ENCODE data around the gene SLC47A2.

Gene SLC47A2

GRCh38 chr17:19714542-19715411 lies 1.6 kb downstream of the SLC47A2 start:
- Histone ChIP-seq H3K4me1 (ENCODE audit: control insufficient read depth, insufficient read depth, low read length) (peaks cover 16% of the 10 kb centered on the region; the same call in 1 of the 2 replicates), H3K9me3 (ENCODE audit: control insufficient read depth, insufficient read depth, low read depth, low read length) (no peaks in the 10 kb centered on the region), H3K36me3 (ENCODE audit: control insufficient read depth, insufficient read depth, low read length) (no peaks in the 10 kb centered on the region), H3K27me3 (ENCODE audit: control insufficient read depth, insufficient read depth, low read length) (no peaks in the 10 kb centered on the region), H3K9ac (ENCODE audit: low read length) (no peak overlapping the region), H3K27ac (ENCODE audit: low read depth, low read length) (no peak overlapping the region), H3K4me3 (ENCODE audit: low read depth, low read length) (no peak overlapping the region)

- Histone ChIP-seq H3K27ac (ENCODE audit: low read depth, low read length) (no peak overlapping the region), H3K9ac (ENCODE audit: low read length) (no peak overlapping the region), H3K27me3 (ENCODE audit: control insufficient read depth, insufficient read depth, low read length) (no peaks in the 10 kb centered on the region), H3K36me3 (ENCODE audit: control insufficient read depth, insufficient read depth, low read length) (no peaks in the 10 kb centered on the region), H3K4me3 (ENCODE audit: low read depth, low read length) (no peak overlapping the region), H3K4me1 (ENCODE audit: control insufficient read depth, insufficient read depth, low read length) (peaks cover 16% of the 10 kb centered on the region; the same call in 1 of the 2 replicates), H3K9me3 (ENCODE audit: control insufficient read depth, insufficient read depth, low read depth, low read length) (no peaks in the 10 kb centered on the region)
Measured at GRCh38 chr17:19713901-19714361, 2.5 kb downstream of the SLC47A2 start.

- Histone ChIP-seq H3K4me3 (ENCODE audit: low read depth, low read length) (no peak overlapping the region), H3K4me1 (ENCODE audit: control insufficient read depth, insufficient read depth, low read length) (peaks cover 14% of the 10 kb centered on the region; the same call in 1 of the 2 replicates), H3K27ac (ENCODE audit: low read depth, low read length) (no peak overlapping the region), H3K27me3 (ENCODE audit: control insufficient read depth, insufficient read depth, low read length) (no peaks in the 10 kb centered on the region), H3K9me3 (ENCODE audit: control insufficient read depth, insufficient read depth, low read depth, low read length) (no peaks in the 10 kb centered on the region), H3K9ac (ENCODE audit: low read length) (no peak overlapping the region), H3K36me3 (ENCODE audit: control insufficient read depth, insufficient read depth, low read length) (no peaks in the 10 kb centered on the region)
Measured at GRCh38 chr17:19713462-19713861, 2.9 kb downstream of the SLC47A2 start.

- H3K9ac ChIP-seq (ENCODE audit: low read length) = no peak overlapping the region
- no peak overlapping the region for H3K27ac ChIP-seq (ENCODE audit: low read depth, low read length)
- no peaks in the 10 kb centered on the region for H3K9me3 ChIP-seq (ENCODE audit: control insufficient read depth, insufficient read depth, low read depth, low read length)
- H3K4me1 ChIP-seq (ENCODE audit: control insufficient read depth, insufficient read depth, low read length) = peaks cover 6% of the 10 kb centered on the region; the same call in 1 of the 2 replicates
- no peaks in the 10 kb centered on the region for H3K36me3 ChIP-seq (ENCODE audit: control insufficient read depth, insufficient read depth, low read length)
- no peak overlapping the region for H3K4me3 ChIP-seq (ENCODE audit: low read depth, low read length)
- no peaks in the 10 kb centered on the region for H3K27me3 ChIP-seq (ENCODE audit: control insufficient read depth, insufficient read depth, low read length)
Measured at GRCh38 chr17:19712436-19713004, 3.9 kb downstream of the SLC47A2 start.

- Histone ChIP-seq H3K9ac (ENCODE audit: low read length) (no peak overlapping the region), H3K4me1 (ENCODE audit: control insufficient read depth, insufficient read depth, low read length) (peaks cover 17% of the 10 kb centered on the region), H3K36me3 (ENCODE audit: control insufficient read depth, insufficient read depth, low read length) (no peaks in the 10 kb centered on the region), H3K4me3 (ENCODE audit: low read depth, low read length) (no peak overlapping the region), H3K27ac (ENCODE audit: low read depth, low read length) (no peak overlapping the region), H3K9me3 (ENCODE audit: control insufficient read depth, insufficient read depth, low read depth, low read length) (no peaks in the 10 kb centered on the region), H3K27me3 (ENCODE audit: control insufficient read depth, insufficient read depth, low read length) (no peaks in the 10 kb centered on the region)
Measured at GRCh38 chr17:19709841-19710240, 6.5 kb downstream of the SLC47A2 start.

GRCh38 chr17:19708431-19709175 lies 7.8 kb downstream of the SLC47A2 start:
- Histone ChIP-seq H3K27ac (ENCODE audit: low read depth, low read length) (no peak overlapping the region), H3K9ac (ENCODE audit: low read length) (no peak overlapping the region), H3K27me3 (ENCODE audit: control insufficient read depth, insufficient read depth, low read length) (no peaks in the 10 kb centered on the region), H3K36me3 (ENCODE audit: control insufficient read depth, insufficient read depth, low read length) (no peaks in the 10 kb centered on the region), H3K4me1 (ENCODE audit: control insufficient read depth, insufficient read depth, low read length) (peaks cover 27% of the 10 kb centered on the region), H3K4me3 (ENCODE audit: low read depth, low read length) (no peak overlapping the region), H3K9me3 (ENCODE audit: control insufficient read depth, insufficient read depth, low read depth, low read length) (no peaks in the 10 kb centered on the region)

- Histone ChIP-seq H3K27ac (ENCODE audit: low read depth, low read length) (no peak overlapping the region), H3K4me3 (ENCODE audit: low read depth, low read length) (no peak overlapping the region), H3K36me3 (ENCODE audit: control insufficient read depth, insufficient read depth, low read length) (no peaks in the 10 kb centered on the region), H3K9me3 (ENCODE audit: control insufficient read depth, insufficient read depth, low read depth, low read length) (no peaks in the 10 kb centered on the region), H3K9ac (ENCODE audit: low read length) (no peak overlapping the region), H3K4me1 (ENCODE audit: control insufficient read depth, insufficient read depth, low read length) (peaks cover 35% of the 10 kb centered on the region), H3K27me3 (ENCODE audit: control insufficient read depth, insufficient read depth, low read length) (no peaks in the 10 kb centered on the region)
Measured at GRCh38 chr17:19707728-19708221, 8.6 kb downstream of the SLC47A2 start.

- Histone ChIP-seq H3K4me3 (ENCODE audit: low read depth, low read length) (no peak overlapping the region), H3K27ac (ENCODE audit: low read depth, low read length) (no peak overlapping the region), H3K4me1 (ENCODE audit: control insufficient read depth, insufficient read depth, low read length) (peaks cover 33% of the 10 kb centered on the region), H3K9me3 (ENCODE audit: control insufficient read depth, insufficient read depth, low read depth, low read length) (no peaks in the 10 kb centered on the region), H3K27me3 (ENCODE audit: control insufficient read depth, insufficient read depth, low read length) (no peaks in the 10 kb centered on the region), H3K36me3 (ENCODE audit: control insufficient read depth, insufficient read depth, low read length) (no peaks in the 10 kb centered on the region), H3K9ac (ENCODE audit: low read length) (no peak overlapping the region)
Measured at GRCh38 chr17:19706791-19707727, 9.3 kb downstream of the SLC47A2 start.

GRCh38 chr17:19705771-19706770 lies 10.3 kb downstream of the SLC47A2 start:
- no peak overlapping the region for H3K4me3 ChIP-seq (ENCODE audit: low read depth, low read length)
- H3K27me3 ChIP-seq (ENCODE audit: control insufficient read depth, insufficient read depth, low read length) = no peaks in the 10 kb centered on the region
- H3K27ac ChIP-seq (ENCODE audit: low read depth, low read length) = no peak overlapping the region
- H3K9me3 ChIP-seq (ENCODE audit: control insufficient read depth, insufficient read depth, low read depth, low read length) = no peaks in the 10 kb centered on the region
- peaks cover 33% of the 10 kb centered on the region for H3K4me1 ChIP-seq (ENCODE audit: control insufficient read depth, insufficient read depth, low read length)
- no peak overlapping the region for H3K9ac ChIP-seq (ENCODE audit: low read length)
- H3K36me3 ChIP-seq (ENCODE audit: control insufficient read depth, insufficient read depth, low read length) = no peaks in the 10 kb centered on the region

Measured in HUES6 (cell line).